GM13977 (cell line): ENCODE data around the gene CHMP4A.
A peak's percentile ranks its signal among the peaks of the same experiment; 100 is the strongest.
"Not testable (repeated sequence)": the region's sequence is repeated elsewhere in the genome, so short reads cannot be mapped to it uniquely, and the experiment has no call there.

ENCODE experiments used
- DNase-seq: peaks from one replicate; pipeline ENCODE4 v3.0.0; 2012; ENCODE audit warnings: low spot score
- in situ Hi-C: fragments of 300-500 bp; cut with MboI; formaldehyde crosslinking; loops from one replicate; pipeline ENCODE4 v1.12.0; 2022; ENCODE audit warnings: low sequenced_read_pairs, low pct_unique_long_range_greater_than_20kb, mixed read lengths, inconsistent platforms; ENCODE audit not compliant: unreplicated experiment
- TF ChIP-seq, protein P1 (sequence below): IDR thresholded peaks from 2 replicates; pipeline ENCODE4 v1.5.1; 2012; ENCODE audit warnings: mild to moderate bottlenecking, control low read depth; ENCODE audit not compliant: insufficient read depth; ENCODE audit errors: extremely low read depth, missing control alignments

The CHMP4A gene

DNA sequence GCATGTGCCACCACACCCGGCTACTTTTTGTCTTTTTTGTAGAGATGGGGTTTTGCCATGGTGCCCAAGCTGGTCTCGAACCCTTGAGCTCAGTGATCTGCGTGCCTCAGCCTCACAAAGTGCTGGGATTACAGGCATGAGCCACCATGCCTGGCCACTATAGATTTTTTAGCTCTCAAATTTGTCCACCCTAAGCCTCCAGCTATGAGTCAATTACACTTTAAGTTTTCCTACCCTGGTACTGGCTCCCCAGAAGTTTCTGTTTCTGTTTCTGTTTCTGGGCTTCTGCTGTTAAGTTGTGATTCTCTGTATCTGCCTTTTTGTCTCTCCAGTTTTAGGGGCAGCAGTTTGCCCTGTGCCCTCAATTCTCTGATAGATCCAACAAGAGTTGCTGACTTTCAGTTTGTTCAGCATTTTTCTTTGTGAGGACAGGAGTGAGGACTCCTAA, 33.5 kb upstream of the CHMP4A start:
- in situ Hi-C loops, result no loop called here
- TF ChIP-seq, protein P1, sequence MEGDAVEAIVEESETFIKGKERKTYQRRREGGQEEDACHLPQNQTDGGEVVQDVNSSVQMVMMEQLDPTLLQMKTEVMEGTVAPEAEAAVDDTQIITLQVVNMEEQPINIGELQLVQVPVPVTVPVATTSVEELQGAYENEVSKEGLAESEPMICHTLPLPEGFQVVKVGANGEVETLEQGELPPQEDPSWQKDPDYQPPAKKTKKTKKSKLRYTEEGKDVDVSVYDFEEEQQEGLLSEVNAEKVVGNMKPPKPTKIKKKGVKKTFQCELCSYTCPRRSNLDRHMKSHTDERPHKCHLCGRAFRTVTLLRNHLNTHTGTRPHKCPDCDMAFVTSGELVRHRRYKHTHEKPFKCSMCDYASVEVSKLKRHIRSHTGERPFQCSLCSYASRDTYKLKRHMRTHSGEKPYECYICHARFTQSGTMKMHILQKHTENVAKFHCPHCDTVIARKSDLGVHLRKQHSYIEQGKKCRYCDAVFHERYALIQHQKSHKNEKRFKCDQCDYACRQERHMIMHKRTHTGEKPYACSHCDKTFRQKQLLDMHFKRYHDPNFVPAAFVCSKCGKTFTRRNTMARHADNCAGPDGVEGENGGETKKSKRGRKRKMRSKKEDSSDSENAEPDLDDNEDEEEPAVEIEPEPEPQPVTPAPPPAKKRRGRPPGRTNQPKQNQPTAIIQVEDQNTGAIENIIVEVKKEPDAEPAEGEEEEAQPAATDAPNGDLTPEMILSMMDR, result no peak
- peak; percentile 63 for DNase-seq

DNA sequence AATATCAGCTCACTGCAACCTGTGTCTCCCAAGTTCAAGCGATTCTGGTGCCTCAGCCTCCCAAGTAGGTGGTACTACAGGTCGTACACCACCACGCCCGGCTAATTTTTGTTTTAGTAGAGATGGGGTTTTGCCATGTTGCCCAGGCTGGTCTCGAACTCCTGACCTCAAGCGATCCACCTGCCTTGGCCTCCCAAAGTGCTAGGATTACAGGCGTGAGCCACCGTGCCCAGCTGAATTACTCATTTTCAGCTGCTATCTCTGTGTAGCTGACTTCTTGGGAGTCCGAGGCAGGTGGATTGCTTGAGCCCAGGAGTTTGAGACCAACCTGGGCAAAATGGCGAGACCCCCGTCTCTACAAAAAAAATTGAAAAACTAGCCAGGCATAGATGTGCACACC, 32.1 kb upstream of the CHMP4A start:
- in situ Hi-C loops, DNase-seq: not testable (repeated sequence)

DNA sequence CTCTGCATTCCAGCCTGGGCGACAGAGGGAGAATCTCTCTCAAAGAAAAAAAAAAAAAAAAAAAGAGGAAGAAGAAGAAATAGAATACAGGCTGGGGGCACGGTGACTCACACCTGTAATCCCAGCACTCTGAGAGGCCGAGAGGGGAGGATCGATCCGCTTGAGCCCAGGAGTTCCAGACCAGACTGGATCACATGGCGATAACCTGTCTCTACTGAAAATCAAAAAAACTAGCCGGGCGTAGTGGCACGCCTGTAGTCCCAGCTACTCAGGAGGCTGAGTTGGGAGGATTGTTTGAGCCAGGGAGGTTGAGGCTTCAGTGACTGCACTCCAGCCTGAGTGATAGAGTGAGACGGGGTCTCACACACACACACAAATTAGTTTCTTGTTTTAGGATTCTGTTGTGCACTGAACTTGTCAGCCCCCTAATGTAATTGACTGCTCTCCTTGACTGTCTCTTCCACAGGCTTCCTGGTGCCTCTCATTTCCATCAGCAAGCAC, 30.1 kb upstream of the CHMP4A start:
- TF ChIP-seq, protein P1, result no peak
- in situ Hi-C loops, result loop anchor here (5.0 kb wide), 1 partner anchor 54 kb away; the partner anchor contains the start of genes DHRS1 and NOP9
- no peak for DNase-seq

GRCh38 chr14:24241829-24242443, 28.6 kb upstream of the CHMP4A start:
- in situ Hi-C loops, result loop anchor here (5.0 kb wide), 1 partner anchor 55 kb away; the partner anchor contains the start of genes DHRS1 and NOP9
- TF ChIP-seq, protein P1, result peak; percentile 9
- peak; percentile 93 for DNase-seq

- no peak for DNase-seq
- in situ Hi-C loops, result loop anchor here (5.0 kb wide), 1 partner anchor 57 kb away; the partner anchor contains the start of genes DHRS1 and NOP9
- TF ChIP-seq, protein P1, result no peak
Observed at GRCh38 chr14:24240110-24240918, 27.0 kb upstream of the CHMP4A start.

DNA sequence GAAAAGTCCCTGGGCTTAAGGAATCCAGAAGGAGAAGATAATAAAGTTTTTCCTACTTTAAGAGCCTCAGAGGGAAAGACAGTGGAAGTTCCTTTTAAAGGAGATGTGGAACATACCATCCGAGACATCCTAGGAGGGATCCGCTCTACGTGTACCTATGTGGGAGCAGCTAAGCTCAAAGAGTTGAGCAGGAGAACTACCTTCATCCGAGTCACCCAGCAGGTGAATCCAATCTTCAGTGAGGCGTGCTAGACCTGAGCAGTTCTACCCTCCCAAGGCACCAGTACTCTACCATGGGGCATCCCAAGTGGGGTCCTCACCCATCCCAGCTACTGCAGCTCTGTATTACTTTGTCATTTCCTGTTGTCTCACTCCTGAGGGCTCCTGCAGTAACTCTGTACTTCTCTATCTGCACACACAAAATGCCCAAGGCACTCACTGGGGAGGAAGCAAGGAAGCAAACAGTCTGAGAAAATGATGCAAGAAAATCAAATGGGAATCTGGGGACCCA, 25.3 kb upstream of the CHMP4A start:
- DNase-seq, result no peak
- TF ChIP-seq, protein P1, result no peak
- in situ Hi-C loops, result no loop called here

- no peak for DNase-seq
- TF ChIP-seq, protein P1, result no peak
- in situ Hi-C loops, result no loop called here
Observed at GRCh38 chr14:24238123-24238522, 24.8 kb upstream of the CHMP4A start.
